SK-N-SH treated with all-trans-retinoic acid at 6 μM for 48 hours (cell line): Measurements from ENCODE around the gene TFIP11.

Experiments used
- GLIS3 ChIP-seq: fragments of 250-450 bp; sonication (Bioruptor Pico); IDR thresholded peaks from 2 replicates; pipeline ENCODE4 v1.5.0; 2020; ENCODE audit warnings: mild to moderate bottlenecking, moderate library complexity
- TSHZ2 ChIP-seq: fragments of 250-450 bp; sonication (Bioruptor Pico); IDR thresholded peaks from 2 replicates; pipeline ENCODE4 v1.5.0; 2020; ENCODE audit warnings: mild to moderate bottlenecking, moderate library complexity

GRCh38 chr22:26552466-26552865 is 40.2 kb upstream of the TFIP11 start:
- no peak for TF ChIP-seq GLIS3 (CRISPR knock-in tag)
- no peak for TF ChIP-seq TSHZ2
